GM18526 (cell line): Measurements from ENCODE around the gene CCM2.

ENCODE experiments used
- POLR2A ChIP-seq: IDR thresholded peaks from 3 replicates; pipeline ENCODE4 v1.6.1; 2011; ENCODE audit not compliant: insufficient read length; ENCODE audit errors: extremely low read depth

The CCM2 gene

GRCh38 chr7:45057878-45058277, 57.9 kb downstream of the CCM2 start:
- no peak for TF ChIP-seq POLR2A

DNA sequence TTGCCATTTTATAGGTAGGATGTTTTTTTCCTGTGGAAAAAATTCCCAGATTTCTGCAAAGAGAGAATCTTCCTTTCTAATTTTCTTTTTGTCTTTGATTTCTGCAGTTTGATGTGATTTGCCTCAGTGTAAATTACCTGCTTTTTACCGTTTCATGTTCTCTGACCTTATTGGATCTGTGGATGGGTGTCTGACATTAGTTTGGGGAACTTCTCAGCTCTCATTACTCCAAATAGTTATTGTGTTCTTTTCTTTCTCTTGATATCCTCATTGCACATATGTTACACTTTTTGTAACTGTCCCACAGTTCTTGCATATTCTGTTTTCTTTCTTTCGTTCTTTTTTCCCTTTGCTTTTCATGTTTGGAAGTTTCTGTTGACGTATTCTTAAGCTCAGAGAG, 60.3 kb downstream of the CCM2 start:
- TF ChIP-seq POLR2A, result no peak

- no peak for TF ChIP-seq POLR2A
Observed at GRCh38 chr7:45061352-45061751, 61.4 kb downstream of the CCM2 start.

GRCh38 chr7:45061806-45062425, 61.9 kb downstream of the CCM2 start:
- no peak for TF ChIP-seq POLR2A

DNA sequence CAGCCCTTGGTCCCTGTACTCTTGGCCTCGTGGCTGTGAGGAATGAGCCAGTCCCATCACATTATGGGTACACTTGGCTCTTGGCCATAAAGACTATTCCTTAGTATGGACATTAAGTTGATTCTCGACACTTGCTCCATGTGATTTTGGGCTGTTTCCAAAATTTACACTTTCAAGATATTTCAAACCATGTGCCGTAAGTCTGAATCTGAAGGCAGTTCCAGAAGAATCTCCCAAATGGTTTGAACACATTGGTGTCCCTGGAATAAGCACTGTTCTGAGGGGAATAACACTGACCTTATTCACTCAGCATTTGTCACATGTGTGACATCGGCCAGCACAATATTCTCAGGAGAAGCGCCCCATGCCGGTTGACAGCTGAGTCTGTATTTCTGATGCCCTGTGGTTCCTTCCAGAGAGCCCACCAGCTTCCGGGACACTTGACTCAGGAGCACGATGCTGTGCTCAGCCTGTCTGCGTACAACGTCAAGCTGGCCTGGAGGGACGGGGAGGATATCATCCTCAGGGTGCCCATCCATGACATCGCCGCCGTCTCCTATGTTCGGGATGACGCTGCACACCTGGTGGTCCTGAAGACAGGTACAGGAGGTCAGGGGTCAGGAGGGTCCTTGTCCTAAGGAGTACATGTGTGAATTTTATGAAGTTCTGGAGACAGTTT, 64.2 kb downstream of the CCM2 start:
- no peak for TF ChIP-seq POLR2A

DNA sequence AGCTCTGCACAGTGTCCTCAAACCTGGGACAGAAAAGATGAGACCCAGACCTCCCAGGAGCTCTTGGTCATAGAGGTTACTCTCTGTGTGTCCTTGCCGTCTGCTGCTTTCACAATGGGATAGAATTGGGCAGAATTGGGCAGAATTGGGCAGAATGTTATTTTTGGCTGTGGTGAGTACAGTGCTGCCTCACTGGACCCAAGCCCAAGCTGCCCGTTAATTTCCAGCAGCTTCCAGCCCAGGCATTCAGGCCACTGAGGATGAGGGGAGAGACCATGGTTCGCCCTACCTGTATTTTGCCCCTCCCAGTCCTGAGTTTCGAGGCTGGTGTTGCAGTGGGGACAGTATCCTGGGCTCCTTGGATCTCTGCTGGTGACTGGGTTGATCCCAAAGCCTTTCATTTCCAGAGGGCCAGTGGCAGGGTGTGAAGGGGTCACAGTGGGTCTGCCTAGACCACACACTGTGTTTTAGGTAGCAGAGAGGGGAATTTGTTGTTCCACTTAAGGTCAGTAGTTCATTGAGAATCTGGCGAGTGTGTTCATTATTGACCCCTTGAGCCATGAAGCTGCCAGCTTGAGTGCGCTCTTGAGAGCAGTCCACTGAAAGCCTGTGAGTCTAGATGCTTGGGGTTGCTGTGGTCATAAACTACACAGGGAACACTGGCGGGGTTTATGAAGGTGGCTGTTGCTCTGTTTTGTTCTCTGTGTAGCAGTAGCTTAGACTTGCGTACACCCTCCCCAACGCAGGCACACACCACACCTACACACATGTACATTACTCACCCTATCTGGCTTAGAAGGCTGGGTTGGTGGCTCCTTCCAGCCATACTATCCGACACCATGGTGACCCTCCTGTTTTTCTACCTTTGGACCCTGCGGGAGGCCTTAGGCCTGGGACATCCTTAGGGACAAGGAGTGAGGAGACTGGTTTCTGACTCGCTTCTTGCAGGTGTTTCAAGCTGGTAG, 65.3 kb downstream of the CCM2 start:
- TF ChIP-seq POLR2A, result no peak

DNA sequence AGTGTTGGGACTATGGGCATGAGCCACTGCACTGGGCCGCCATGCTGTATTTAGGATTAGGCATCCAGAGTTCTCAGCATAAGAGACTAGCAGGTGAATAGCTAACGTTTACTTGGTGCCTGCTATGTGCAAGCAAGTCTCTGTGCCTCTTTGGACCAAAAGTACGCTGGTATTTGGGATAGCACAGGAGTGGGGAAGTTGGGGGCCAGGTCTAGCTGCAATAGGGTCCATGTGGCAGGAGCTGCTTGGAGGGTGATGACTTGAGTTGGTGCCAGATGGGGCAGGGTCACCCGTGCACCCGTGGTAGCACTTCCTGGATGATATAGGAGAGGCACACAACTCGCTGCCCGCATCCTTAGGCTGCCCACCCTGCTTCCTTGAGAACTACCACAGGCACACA, 66.4 kb downstream of the CCM2 start:
- no peak for TF ChIP-seq POLR2A

DNA sequence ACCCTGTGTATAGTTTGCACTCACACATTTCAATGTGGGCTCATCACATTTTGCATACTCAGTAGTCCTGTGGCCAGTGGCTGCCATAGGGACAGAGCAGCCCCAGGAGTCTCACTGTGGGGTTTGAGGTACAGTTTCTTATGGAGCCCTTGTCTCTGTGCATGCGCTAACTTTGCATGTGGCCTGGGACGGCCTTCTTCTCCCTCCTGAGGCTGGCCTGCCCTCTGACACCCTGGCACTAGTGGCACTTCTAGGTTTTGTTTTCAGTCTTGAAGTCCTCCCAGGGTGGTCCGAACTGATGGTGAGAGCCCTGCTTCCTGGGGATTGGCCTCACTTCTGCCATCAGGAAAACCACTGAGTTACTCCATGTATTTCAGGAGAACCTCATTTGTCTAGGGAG, 67.6 kb downstream of the CCM2 start:
- TF ChIP-seq POLR2A, result no peak

- TF ChIP-seq POLR2A, result no peak
Observed at GRCh38 chr7:45068236-45069023, 68.4 kb downstream of the CCM2 start.

DNA sequence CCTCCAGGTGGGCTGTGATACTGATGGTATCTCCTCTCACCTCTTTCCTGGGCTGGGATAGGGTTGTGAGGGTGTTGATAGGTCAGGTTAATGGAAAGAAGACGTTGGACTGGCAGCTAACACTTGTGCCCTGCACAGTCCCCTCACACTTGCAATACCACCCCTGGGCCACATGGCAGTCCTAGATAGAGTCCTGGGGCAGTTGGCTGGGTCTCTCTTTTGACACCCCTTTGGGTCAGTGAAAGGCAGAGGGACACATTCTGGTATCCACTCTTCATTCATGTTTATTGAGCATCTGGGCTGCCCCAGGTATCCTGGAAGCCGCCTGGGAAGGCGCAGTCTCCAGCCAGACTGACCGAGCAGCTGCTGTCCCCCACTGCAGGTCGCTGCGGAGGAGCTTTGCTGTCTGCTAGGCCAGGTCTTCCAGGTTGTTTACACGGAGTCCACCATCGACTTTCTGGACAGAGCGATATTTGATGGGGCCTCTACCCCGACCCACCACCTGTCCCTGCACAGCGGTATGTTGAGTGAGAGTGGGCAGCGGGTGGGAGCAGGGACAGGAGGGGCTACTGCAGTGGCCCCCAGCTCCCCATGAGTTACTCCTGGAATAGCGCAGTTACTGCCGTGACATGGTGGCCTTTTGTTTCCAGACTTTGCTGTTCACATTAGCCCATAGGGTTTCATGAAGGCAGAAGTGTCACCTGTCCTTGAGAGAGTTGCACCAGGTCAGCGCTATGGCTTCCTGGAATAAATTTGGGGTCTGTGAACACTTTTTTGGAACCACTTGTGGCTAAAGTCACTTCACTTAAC, 69.6 kb downstream of the CCM2 start:
- TF ChIP-seq POLR2A, result no peak

DNA sequence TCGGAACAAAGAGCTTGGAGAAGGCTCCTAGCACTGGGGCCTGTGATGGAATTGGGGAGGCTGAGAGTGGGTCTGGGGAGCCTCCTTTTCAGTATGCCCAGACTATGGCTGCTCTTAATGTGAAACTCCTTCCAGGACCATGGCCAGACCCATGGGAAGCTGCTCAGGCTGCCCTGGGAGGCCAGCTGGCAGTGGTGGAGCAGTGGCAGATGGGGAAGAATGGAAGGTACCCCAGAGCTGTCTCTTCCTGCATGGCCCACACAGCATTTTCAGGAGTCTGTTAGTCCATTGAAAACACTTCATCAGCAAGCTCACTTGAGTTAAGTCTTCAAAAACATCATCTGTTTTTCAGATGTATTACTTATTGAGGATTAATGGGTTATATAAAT, 70.2 kb downstream of the CCM2 start:
- no peak for TF ChIP-seq POLR2A

DNA sequence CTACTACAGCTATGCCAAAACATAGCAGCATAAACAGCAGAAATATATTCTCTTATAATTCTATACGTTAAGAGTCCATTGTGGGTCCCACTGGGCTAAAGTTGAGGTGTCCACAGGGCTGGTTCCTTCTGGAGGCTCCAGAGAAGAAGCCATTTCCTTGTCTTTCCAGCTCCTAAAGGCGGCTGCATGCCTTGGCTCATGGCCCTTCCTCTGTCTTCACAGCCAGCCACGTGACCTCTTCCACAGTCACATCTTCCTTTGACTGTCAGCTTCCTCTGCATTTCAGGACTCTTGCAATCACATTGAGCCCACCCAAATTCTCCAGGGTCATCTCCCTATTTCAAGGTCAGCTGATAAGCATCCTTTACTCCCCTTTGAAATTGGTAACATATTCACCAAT, 71.5 kb downstream of the CCM2 start:
- no peak for TF ChIP-seq POLR2A

GRCh38 chr7:45072131-45073030, 72.4 kb downstream of the CCM2 start:
- TF ChIP-seq POLR2A, result no peak

DNA sequence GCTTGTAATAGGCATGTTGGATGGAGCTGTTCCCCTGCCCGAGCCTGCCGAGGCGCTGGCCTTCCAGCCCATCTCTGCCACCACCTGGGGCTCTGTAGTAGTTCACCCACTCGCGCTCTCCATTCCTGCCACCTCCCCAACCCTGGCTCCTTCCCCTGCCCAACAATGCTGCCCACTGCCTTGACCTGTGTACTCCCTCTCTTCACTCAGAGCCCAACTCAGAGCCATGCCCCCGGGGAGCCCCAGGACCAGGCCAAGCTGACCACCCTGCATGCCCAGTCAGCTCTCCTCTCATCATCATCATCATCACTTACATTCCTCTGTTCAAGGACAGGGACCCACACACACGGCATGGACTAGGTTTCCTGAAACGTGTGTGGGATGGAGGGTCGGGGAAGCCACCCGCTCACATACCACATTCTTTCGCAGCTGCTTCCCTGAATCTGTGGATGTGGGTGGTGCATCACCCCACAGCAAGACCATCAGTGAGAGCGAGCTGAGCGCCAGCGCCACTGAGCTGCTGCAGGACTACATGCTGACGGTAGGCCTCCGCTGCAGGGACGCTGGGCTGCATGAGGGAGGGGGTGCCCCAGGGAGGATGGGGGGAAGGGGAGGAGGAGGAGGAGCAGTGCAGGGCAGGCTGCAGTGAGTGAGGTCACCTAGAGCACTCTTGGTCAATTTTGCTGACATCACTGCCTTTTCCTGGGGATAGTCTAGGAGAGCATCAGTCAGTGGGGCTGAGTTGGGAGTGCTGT, 73.2 kb downstream of the CCM2 start:
- no peak for TF ChIP-seq POLR2A
